Memory B cell (primary cell): ENCODE data around the gene SOWAHD.
"Not testable (repeated sequence)": the region's sequence is repeated elsewhere in the genome, so short reads cannot be mapped to it uniquely, and the experiment has no call there.

ENCODE experiments used
- ATAC-seq: fragments of 150-1000 bp; cut with Tn5 transposase; 2 replicates; pipeline ENCODE4 v1.10.0; 2021; ENCODE audit warnings: low read depth, mild to moderate bottlenecking, moderate library complexity
- DNase-seq, 2 donors: peaks; one replicate each; pipeline ENCODE4 v3.0.0; 2022; ENCODE audit warnings: low spot score in 2 of 2
- H3K27ac Mint-ChIP-seq: one replicate; pipeline ENCODE4 v1.8.0; 2022; ENCODE audit warnings: mild to moderate bottlenecking, moderate library complexity, mixed read lengths
- H3K27me3 Mint-ChIP-seq: one replicate; pipeline ENCODE4 v1.8.0; 2022; ENCODE audit warnings: mixed read lengths
- H3K36me3 Mint-ChIP-seq: one replicate; pipeline ENCODE4 v1.8.0; 2022; ENCODE audit warnings: mild to moderate bottlenecking, mixed read lengths
- H3K4me1 Mint-ChIP-seq: one replicate; pipeline ENCODE4 v1.8.0; 2022; ENCODE audit warnings: mixed read lengths
- H3K4me3 Mint-ChIP-seq: one replicate; pipeline ENCODE4 v1.8.0; 2022; ENCODE audit warnings: mild to moderate bottlenecking, moderate library complexity, mixed read lengths
- H3K9me3 Mint-ChIP-seq: one replicate; pipeline ENCODE4 v1.8.0; 2022; ENCODE audit warnings: mixed read lengths

Gene SOWAHD

GRCh38 chrX:119757979-119758730 is at the start of gene SOWAHD:
SOWAHD (plus strand) TSS chrX:119758588; CDS start chrX:119758668, 80 bp downstream.
- Mint-ChIP-seq H3K4me1 (peaks cover 36% of the 10 kb centered on the region), H3K27me3 (no peaks in the 10 kb centered on the region), H3K9me3 (no peaks in the 10 kb centered on the region), H3K27ac (peak within 1 kb of the TSS; percentile 96), H3K36me3 (no peaks in the 10 kb centered on the region), H3K4me3 (peak within 1 kb of the TSS; percentile 88)
- ATAC-seq (peak; percentile 29), DNase-seq (no peak)

GRCh38 chrX:119708936-119709335 is 49.5 kb upstream of the SOWAHD start:
- Mint-ChIP-seq H3K9me3 (no peaks in the 10 kb centered on the region), H3K36me3 (no peaks in the 10 kb centered on the region), H3K27ac (no peak overlapping the region), H3K27me3 (no peaks in the 10 kb centered on the region), H3K4me3 (no peak overlapping the region), H3K4me1 (no peaks in the 10 kb centered on the region)
- ATAC-seq (no peak), DNase-seq (no peak)

- no peak overlapping the region for H3K4me3 Mint-ChIP-seq
These were observed 48.8 kb upstream of the SOWAHD start for GRCh38 chrX:119709630-119710029.

GRCh38 chrX:119721487-119721886 is 36.9 kb upstream of the SOWAHD start:
- no peak for ATAC-seq
- no peaks in the 10 kb centered on the region for H3K36me3 Mint-ChIP-seq
- no peaks in the 10 kb centered on the region for H3K4me1 Mint-ChIP-seq
- H3K27ac Mint-ChIP-seq, result no peak overlapping the region
- H3K9me3 Mint-ChIP-seq, result peaks cover 2% of the 10 kb centered on the region
- no peak for DNase-seq
- H3K27me3 Mint-ChIP-seq, result no peaks in the 10 kb centered on the region
- H3K4me3 Mint-ChIP-seq, result no peak overlapping the region

More at GRCh38 chrX:119709630-119710029, 48.8 kb upstream of the SOWAHD start:
- Mint-ChIP-seq H3K36me3 (no peaks in the 10 kb centered on the region), H3K27ac (no peak overlapping the region), H3K4me1 (no peaks in the 10 kb centered on the region), H3K27me3 (no peaks in the 10 kb centered on the region), H3K9me3 (no peaks in the 10 kb centered on the region)
- DNase-seq, result no peak
- ATAC-seq, result no peak

GRCh38 chrX:119721926-119722325 is 36.5 kb upstream of the SOWAHD start:
- Mint-ChIP-seq H3K27ac (no peak overlapping the region), H3K36me3 (no peaks in the 10 kb centered on the region), H3K27me3 (no peaks in the 10 kb centered on the region), H3K4me1 (no peaks in the 10 kb centered on the region), H3K9me3 (peaks cover 2% of the 10 kb centered on the region), H3K4me3 (no peak overlapping the region)
- DNase-seq, result no peak
- ATAC-seq, result no peak

- Mint-ChIP-seq H3K4me3 (no peak overlapping the region), H3K9me3 (no peaks in the 10 kb centered on the region), H3K36me3 (no peaks in the 10 kb centered on the region), H3K27ac (no peak overlapping the region), H3K27me3 (no peaks in the 10 kb centered on the region), H3K4me1 (no peaks in the 10 kb centered on the region)
- ATAC-seq (no peak), DNase-seq (no peak)
These were observed 31.4 kb upstream of the SOWAHD start for GRCh38 chrX:119726900-119727555.

GRCh38 chrX:119728487-119728886 is 29.9 kb upstream of the SOWAHD start:
- no peak overlapping the region for H3K4me3 Mint-ChIP-seq
- H3K4me1 Mint-ChIP-seq, result no peaks in the 10 kb centered on the region
- H3K27ac Mint-ChIP-seq, result no peak overlapping the region
- DNase-seq (no peak), ATAC-seq (no peak)
- H3K27me3 Mint-ChIP-seq, result no peaks in the 10 kb centered on the region
- H3K9me3 Mint-ChIP-seq, result no peaks in the 10 kb centered on the region
- H3K36me3 Mint-ChIP-seq, result no peaks in the 10 kb centered on the region

- no peaks in the 10 kb centered on the region for H3K36me3 Mint-ChIP-seq
- H3K4me3 Mint-ChIP-seq, result peak overlapping the region; percentile 11
- ATAC-seq, result peak; percentile 75
- DNase-seq, result peak; percentile 63 to 69
- H3K27ac Mint-ChIP-seq, result no peak overlapping the region
- no peaks in the 10 kb centered on the region for H3K9me3 Mint-ChIP-seq
- no peaks in the 10 kb centered on the region for H3K4me1 Mint-ChIP-seq
- H3K27me3 Mint-ChIP-seq, result no peaks in the 10 kb centered on the region
These were observed 28.8 kb upstream of the SOWAHD start for GRCh38 chrX:119729408-119730201.

- H3K27ac Mint-ChIP-seq, result no peak overlapping the region
- no peaks in the 10 kb centered on the region for H3K27me3 Mint-ChIP-seq
- ATAC-seq (no peak), DNase-seq (no peak)
- H3K9me3 Mint-ChIP-seq, result no peaks in the 10 kb centered on the region
- no peaks in the 10 kb centered on the region for H3K4me1 Mint-ChIP-seq
- H3K36me3 Mint-ChIP-seq, result no peaks in the 10 kb centered on the region
- no peak overlapping the region for H3K4me3 Mint-ChIP-seq
These were observed 23.5 kb upstream of the SOWAHD start for GRCh38 chrX:119734897-119735339.

GRCh38 chrX:119735467-119735866 is 22.9 kb upstream of the SOWAHD start:
- Mint-ChIP-seq H3K9me3 (no peaks in the 10 kb centered on the region), H3K4me1 (no peaks in the 10 kb centered on the region), H3K27ac (no peak overlapping the region), H3K27me3 (no peaks in the 10 kb centered on the region), H3K4me3 (no peak overlapping the region), H3K36me3 (no peaks in the 10 kb centered on the region)
- ATAC-seq (no peak), DNase-seq (no peak)

GRCh38 chrX:119736206-119736764 is 22.1 kb upstream of the SOWAHD start:
- Mint-ChIP-seq H3K36me3 (no peaks in the 10 kb centered on the region), H3K27me3 (no peaks in the 10 kb centered on the region), H3K4me3 (no peak overlapping the region), H3K27ac (no peak overlapping the region), H3K9me3 (no peaks in the 10 kb centered on the region), H3K4me1 (no peaks in the 10 kb centered on the region)
- DNase-seq, result no peak
- no peak for ATAC-seq

GRCh38 chrX:119738742-119739141 is 19.6 kb upstream of the SOWAHD start:
- no peak overlapping the region for H3K4me3 Mint-ChIP-seq
- no peak for DNase-seq
- H3K9me3 Mint-ChIP-seq, result no peaks in the 10 kb centered on the region
- no peaks in the 10 kb centered on the region for H3K27me3 Mint-ChIP-seq
- H3K27ac Mint-ChIP-seq, result no peak overlapping the region
- no peak for ATAC-seq
- no peaks in the 10 kb centered on the region for H3K36me3 Mint-ChIP-seq
- no peaks in the 10 kb centered on the region for H3K4me1 Mint-ChIP-seq

- Mint-ChIP-seq H3K4me3 (no peak overlapping the region), H3K9me3 (no peaks in the 10 kb centered on the region), H3K36me3 (no peaks in the 10 kb centered on the region), H3K27ac (no peak overlapping the region), H3K27me3 (no peaks in the 10 kb centered on the region), H3K4me1 (no peaks in the 10 kb centered on the region)
- no peak for ATAC-seq
- no peak for DNase-seq
These were observed 13.0 kb upstream of the SOWAHD start for GRCh38 chrX:119745283-119745848.

GRCh38 chrX:119750131-119750530 is 8.3 kb upstream of the SOWAHD start:
- not testable (repeated sequence) for H3K36me3 Mint-ChIP-seq, H3K27ac Mint-ChIP-seq, H3K4me1 Mint-ChIP-seq, DNase-seq, H3K27me3 Mint-ChIP-seq, ATAC-seq, H3K9me3 Mint-ChIP-seq, H3K4me3 Mint-ChIP-seq
